ENCODE measurements around the gene SDCCAG8. TPM values are rescaled to one million over a fixed set of nuclear protein-coding genes. Genes with fewer than 3 reads are reported as not detected.

SDCCAG8 gene
- total RNA-seq, 1 donor from 2014 or later: 21.4 TPM

DNA sequence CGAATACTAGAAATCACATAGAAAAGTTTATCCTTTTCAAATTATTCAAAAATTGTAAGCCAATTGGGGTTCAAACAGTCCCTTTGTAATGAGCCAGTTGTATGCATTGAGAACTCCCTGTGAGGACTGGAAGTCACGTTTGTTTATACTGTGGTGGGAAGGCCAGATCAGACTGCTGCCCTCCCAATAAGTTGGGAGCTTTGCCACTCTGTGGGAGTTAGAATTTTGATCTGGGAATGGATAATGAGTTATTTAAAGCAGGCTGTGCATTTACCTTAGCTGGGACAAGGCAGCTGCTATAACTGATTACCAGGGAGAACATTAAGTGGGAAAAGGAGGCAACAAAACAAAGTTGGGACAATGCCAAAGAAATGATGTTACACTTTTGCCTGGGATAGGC, 178.8 kb downstream of the SDCCAG8 start:
- no peak overlapping the region for H3K4me3 ChIP-seq
- peaks cover 15% of the 10 kb centered on the region for H3K36me3 ChIP-seq
- H3K27me3 ChIP-seq (ENCODE audit: low read depth): no peaks in the 10 kb centered on the region
- H3K9me3 ChIP-seq (replicated peaks): no peaks in the 10 kb centered on the region
- no peak for TF ChIP-seq CTCF (IDR thresholded peaks at IDR 0.05; ENCODE audit: borderline replicate concordance)
- intact Hi-C loops (cut with micrococcal nuclease): no loop called here
- DNase-seq: no peak
- no peaks in the 10 kb centered on the region for H3K4me1 ChIP-seq
- no peak overlapping the region for H3K27ac ChIP-seq (replicated peaks)

DNA sequence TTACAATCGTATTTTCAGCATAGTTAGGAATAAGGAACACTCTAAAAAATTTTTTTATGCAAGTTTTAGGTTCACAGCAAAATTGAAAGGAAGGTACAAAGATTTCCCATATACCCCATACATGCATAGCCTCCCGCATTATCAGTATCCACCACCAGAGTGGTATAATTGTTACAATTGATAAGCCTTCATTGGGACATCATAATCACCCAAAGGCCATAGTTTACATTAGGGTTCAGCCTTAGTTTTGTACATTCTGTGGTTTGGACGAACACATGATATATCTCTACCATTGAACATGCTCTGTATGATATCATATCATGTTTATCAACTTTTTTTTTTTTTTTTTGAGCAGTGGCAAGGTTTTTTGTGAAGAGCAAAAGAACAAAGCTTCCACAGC, 180.0 kb downstream of the SDCCAG8 start:
- Histone ChIP-seq H3K9me3 (replicated peaks) (no peaks in the 10 kb centered on the region), H3K27ac (replicated peaks) (no peak overlapping the region), H3K27me3 (ENCODE audit: low read depth) (no peaks in the 10 kb centered on the region), H3K4me3 (no peak overlapping the region), H3K4me1 (no peaks in the 10 kb centered on the region), H3K36me3 (peaks cover 10% of the 10 kb centered on the region)
- intact Hi-C loops (cut with micrococcal nuclease): no loop called here
- no peak for TF ChIP-seq CTCF (IDR thresholded peaks at IDR 0.05; ENCODE audit: borderline replicate concordance)
- no peak for DNase-seq

- Histone ChIP-seq H3K4me1 (peaks cover 11% of the 10 kb centered on the region), H3K27ac (replicated peaks) (no peak overlapping the region), H3K4me3 (no peak overlapping the region), H3K27me3 (ENCODE audit: low read depth) (no peaks in the 10 kb centered on the region), H3K9me3 (replicated peaks) (no peaks in the 10 kb centered on the region), H3K36me3 (peaks cover 10% of the 10 kb centered on the region)
- no peak for DNase-seq
- TF ChIP-seq CTCF (IDR thresholded peaks at IDR 0.05; ENCODE audit: borderline replicate concordance): no peak
- intact Hi-C loops (cut with micrococcal nuclease): no loop called here
Measured at GRCh38 chr1:243438146-243438545, 182.3 kb downstream of the SDCCAG8 start.

GRCh38 chr1:243438815-243439214, 183.0 kb downstream of the SDCCAG8 start:
- Histone ChIP-seq H3K27me3 (ENCODE audit: low read depth) (no peaks in the 10 kb centered on the region), H3K9me3 (replicated peaks) (no peaks in the 10 kb centered on the region), H3K4me1 (peaks cover 18% of the 10 kb centered on the region), H3K4me3 (no peak overlapping the region), H3K36me3 (peaks cover 10% of the 10 kb centered on the region), H3K27ac (replicated peaks) (no peak overlapping the region)
- intact Hi-C loops (cut with micrococcal nuclease): no loop called here
- DNase-seq: no peak
- no peak for TF ChIP-seq CTCF (IDR thresholded peaks at IDR 0.05; ENCODE audit: borderline replicate concordance)

- DNase-seq: no peak
- Histone ChIP-seq H3K27me3 (ENCODE audit: low read depth) (no peaks in the 10 kb centered on the region), H3K9me3 (replicated peaks) (no peaks in the 10 kb centered on the region), H3K4me1 (peaks cover 24% of the 10 kb centered on the region), H3K36me3 (peaks cover 10% of the 10 kb centered on the region), H3K4me3 (no peak overlapping the region), H3K27ac (replicated peaks) (no peak overlapping the region)
- no peak for TF ChIP-seq CTCF (IDR thresholded peaks at IDR 0.05; ENCODE audit: borderline replicate concordance)
- intact Hi-C loops (cut with micrococcal nuclease): no loop called here
Measured at GRCh38 chr1:243440406-243440805, 184.6 kb downstream of the SDCCAG8 start.

GRCh38 chr1:243441601-243442000, 185.8 kb downstream of the SDCCAG8 start:
- Histone ChIP-seq H3K27ac (replicated peaks) (no peak overlapping the region), H3K36me3 (peaks cover 10% of the 10 kb centered on the region), H3K27me3 (ENCODE audit: low read depth) (no peaks in the 10 kb centered on the region), H3K9me3 (replicated peaks) (no peaks in the 10 kb centered on the region), H3K4me1 (peaks cover 25% of the 10 kb centered on the region), H3K4me3 (no peak overlapping the region)
- DNase-seq: no peak
- intact Hi-C loops (cut with micrococcal nuclease): no loop called here
- TF ChIP-seq CTCF (IDR thresholded peaks at IDR 0.05; ENCODE audit: borderline replicate concordance): no peak
